Body of pancreas (tissue), 4 donors: ENCODE results near the gene DEDD.

Source experiments
- CTCF ChIP-seq, 7 experiments: fragments of 450-650 bp in 4 of 7; fragments of 200-600 bp in 3 of 7; sonication (generic) in 3 of 7; IDR thresholded peaks; one replicate each; pipeline ENCODE4 v1.5.1; 2016 to 2019; ENCODE audit warnings: antibody characterized with exemption in 7 of 7
- POLR2A ChIP-seq, 3 donors: fragments of 450-650 bp; IDR thresholded peaks; one replicate each; pipeline ENCODE4 v1.6.1; 2016; ENCODE audit warnings: antibody characterized with exemption in 3 of 3, mild to moderate bottlenecking in 2 of 3

- no peak for TF ChIP-seq POLR2A (IDR thresholded peaks at IDR 0.05)
- no peak for TF ChIP-seq CTCF (IDR thresholded peaks at IDR 0.05)
These were observed 11.3 kb downstream of the DEDD start for GRCh38 chr1:161121042-161121650.
